Measurements from ENCODE around the gene WDR7. TPM values are rescaled to one million over a fixed set of nuclear protein-coding genes. Genes with fewer than 3 reads are reported as not detected.

Gene WDR7
- total RNA-seq, 2 experiments from 2014 or later = 18.0 to 19.5 TPM

GRCh38 chr18:56659111-56659510 is 8.0 kb downstream of the WDR7 start:
- no peaks in the 10 kb centered on the region for H3K27me3 Mint-ChIP-seq
- H3K4me1 Mint-ChIP-seq (ENCODE audit: low read depth) = peaks cover 33% of the 10 kb centered on the region
- no peaks in the 10 kb centered on the region for H3K9me3 Mint-ChIP-seq
- H3K4me3 Mint-ChIP-seq = no peak overlapping the region
- H3K36me3 Mint-ChIP-seq = peaks cover 3% of the 10 kb centered on the region
- DNase-seq = no peak
- H3K27ac Mint-ChIP-seq = no peak overlapping the region
- ChIA-PET POLR2A (no interaction called here), CTCF (no interaction called here)
- intact Hi-C loops (cut with micrococcal nuclease) = loop anchor here (10.0 kb wide), 1 partner anchor 1176 kb away; no protein-coding TSS in a partner anchor

GRCh38 chr18:56660655-56661054 is 9.5 kb downstream of the WDR7 start:
- ChIA-PET POLR2A (no interaction called here), CTCF (interaction anchor here (1.2 kb wide), 1 partner anchor 60 kb away, joined by 4 read pairs; no protein-coding TSS in a partner anchor)
- H3K36me3 Mint-ChIP-seq = peaks cover 3% of the 10 kb centered on the region
- intact Hi-C loops (cut with micrococcal nuclease) = no loop called here
- H3K27ac Mint-ChIP-seq = no peak overlapping the region
- peaks cover 22% of the 10 kb centered on the region for H3K4me1 Mint-ChIP-seq (ENCODE audit: low read depth)
- no peaks in the 10 kb centered on the region for H3K27me3 Mint-ChIP-seq
- no peak for DNase-seq
- no peak overlapping the region for H3K4me3 Mint-ChIP-seq
- H3K9me3 Mint-ChIP-seq = no peaks in the 10 kb centered on the region

GRCh38 chr18:56661360-56662062 is 10.4 kb downstream of the WDR7 start:
- Mint-ChIP-seq H3K4me3 (no peak overlapping the region), H3K27ac (no peak overlapping the region), H3K36me3 (peaks cover 3% of the 10 kb centered on the region), H3K27me3 (no peaks in the 10 kb centered on the region), H3K4me1 (ENCODE audit: low read depth) (peaks cover 21% of the 10 kb centered on the region), H3K9me3 (no peaks in the 10 kb centered on the region)
- intact Hi-C loops (cut with micrococcal nuclease) = no loop called here
- no peak for DNase-seq
- POLR2A ChIA-PET = no interaction called here
- CTCF ChIA-PET = interaction anchor here (0.6 to 1.2 kb wide), 3 partner anchors 15 to 59 kb away, joined by 3 to 4 read pairs (median 3); no protein-coding TSS in a partner anchor

DNA sequence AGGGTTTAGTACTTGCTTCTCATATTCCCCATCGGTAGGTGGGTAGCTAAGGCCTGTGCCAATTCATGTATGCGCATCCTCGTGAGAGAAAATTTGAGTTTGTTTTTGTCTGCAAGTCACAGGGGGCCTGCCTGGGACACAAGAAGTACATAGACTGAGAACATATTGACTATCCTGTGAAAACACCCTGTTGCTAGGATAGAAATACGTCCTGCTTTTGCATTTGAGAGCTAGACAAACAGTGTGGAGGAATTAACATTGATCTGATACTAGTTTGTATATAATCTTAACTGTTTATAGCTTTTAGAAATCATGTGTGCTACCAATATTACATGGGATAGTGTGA is 10.9 kb downstream of the WDR7 start:
- H3K9me3 Mint-ChIP-seq = no peaks in the 10 kb centered on the region
- H3K27ac Mint-ChIP-seq = no peak overlapping the region
- intact Hi-C loops (cut with micrococcal nuclease) = no loop called here
- peaks cover 3% of the 10 kb centered on the region for H3K36me3 Mint-ChIP-seq
- peaks cover 20% of the 10 kb centered on the region for H3K4me1 Mint-ChIP-seq (ENCODE audit: low read depth)
- no peak overlapping the region for H3K4me3 Mint-ChIP-seq
- DNase-seq = no peak
- CTCF ChIA-PET = interaction anchor here (0.9 kb wide), 1 partner anchor 41 kb away, joined by 3 read pairs; no protein-coding TSS in a partner anchor
- POLR2A ChIA-PET = no interaction called here
- H3K27me3 Mint-ChIP-seq = no peaks in the 10 kb centered on the region

- no peak overlapping the region for H3K27ac Mint-ChIP-seq
- no peak overlapping the region for H3K4me3 Mint-ChIP-seq
- H3K36me3 Mint-ChIP-seq = peaks cover 3% of the 10 kb centered on the region
- no peaks in the 10 kb centered on the region for H3K9me3 Mint-ChIP-seq
- intact Hi-C loops (cut with micrococcal nuclease) = no loop called here
- DNase-seq = no peak
- CTCF ChIA-PET = no interaction called here
- no peaks in the 10 kb centered on the region for H3K27me3 Mint-ChIP-seq
- peaks cover 24% of the 10 kb centered on the region for H3K4me1 Mint-ChIP-seq (ENCODE audit: low read depth)
- POLR2A ChIA-PET = no interaction called here
Measured at GRCh38 chr18:56662502-56662901, 11.3 kb downstream of the WDR7 start.

GRCh38 chr18:56662902-56663301 is 11.7 kb downstream of the WDR7 start:
- Mint-ChIP-seq H3K9me3 (no peaks in the 10 kb centered on the region), H3K27ac (no peak overlapping the region), H3K4me3 (no peak overlapping the region), H3K36me3 (peaks cover 3% of the 10 kb centered on the region), H3K4me1 (ENCODE audit: low read depth) (peaks cover 24% of the 10 kb centered on the region), H3K27me3 (no peaks in the 10 kb centered on the region)
- ChIA-PET POLR2A (no interaction called here), CTCF (no interaction called here)
- intact Hi-C loops (cut with micrococcal nuclease) = no loop called here
- no peak for DNase-seq

- H3K9me3 Mint-ChIP-seq = no peaks in the 10 kb centered on the region
- no peak for DNase-seq
- H3K36me3 Mint-ChIP-seq = peaks cover 11% of the 10 kb centered on the region
- intact Hi-C loops (cut with micrococcal nuclease) = no loop called here
- POLR2A ChIA-PET = no interaction called here
- H3K4me3 Mint-ChIP-seq = no peak overlapping the region
- CTCF ChIA-PET = no interaction called here
- peaks cover 18% of the 10 kb centered on the region for H3K4me1 Mint-ChIP-seq (ENCODE audit: low read depth)
- no peaks in the 10 kb centered on the region for H3K27me3 Mint-ChIP-seq
- H3K27ac Mint-ChIP-seq = no peak overlapping the region
Measured at GRCh38 chr18:56672391-56672790, 21.2 kb downstream of the WDR7 start.

- no peak for DNase-seq
- Mint-ChIP-seq H3K4me1 (ENCODE audit: low read depth) (peaks cover 17% of the 10 kb centered on the region), H3K27me3 (no peaks in the 10 kb centered on the region), H3K9me3 (no peaks in the 10 kb centered on the region), H3K4me3 (no peak overlapping the region), H3K27ac (no peak overlapping the region), H3K36me3 (peaks cover 15% of the 10 kb centered on the region)
- intact Hi-C loops (cut with micrococcal nuclease) = no loop called here
- CTCF ChIA-PET = no interaction called here
- POLR2A ChIA-PET = no interaction called here
Measured at GRCh38 chr18:56672981-56673380, 21.8 kb downstream of the WDR7 start.

DNA sequence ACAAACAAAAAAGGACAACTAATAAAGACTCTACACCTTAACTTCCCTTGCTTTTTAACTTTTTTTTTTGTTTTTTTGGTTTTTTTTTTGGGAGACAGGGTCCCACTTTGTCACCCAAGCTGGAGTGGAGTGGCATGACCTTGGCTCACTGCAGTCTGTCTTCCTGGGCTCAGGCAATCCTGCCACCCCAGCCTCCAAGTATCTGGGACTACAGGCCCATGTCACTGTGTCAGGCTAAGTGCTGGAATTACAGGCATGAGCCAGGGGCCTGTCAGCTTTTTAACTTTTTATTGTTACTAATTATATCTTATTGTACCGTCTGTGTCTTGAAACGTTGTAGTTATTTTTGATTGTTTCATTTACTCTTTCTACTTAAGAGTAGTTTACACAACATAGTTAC is 25.5 kb downstream of the WDR7 start:
- no peak overlapping the region for H3K27ac Mint-ChIP-seq
- CTCF ChIA-PET = interaction anchor here (0.6 kb wide), 1 partner anchor 15 kb away, joined by 3 read pairs; no protein-coding TSS in a partner anchor
- H3K9me3 Mint-ChIP-seq = no peaks in the 10 kb centered on the region
- H3K4me1 Mint-ChIP-seq (ENCODE audit: low read depth) = peaks cover under 1% of the 10 kb centered on the region
- H3K27me3 Mint-ChIP-seq = no peaks in the 10 kb centered on the region
- POLR2A ChIA-PET = no interaction called here
- intact Hi-C loops (cut with micrococcal nuclease) = no loop called here
- H3K36me3 Mint-ChIP-seq = peaks cover 15% of the 10 kb centered on the region
- DNase-seq = no peak
- H3K4me3 Mint-ChIP-seq = no peak overlapping the region

DNA sequence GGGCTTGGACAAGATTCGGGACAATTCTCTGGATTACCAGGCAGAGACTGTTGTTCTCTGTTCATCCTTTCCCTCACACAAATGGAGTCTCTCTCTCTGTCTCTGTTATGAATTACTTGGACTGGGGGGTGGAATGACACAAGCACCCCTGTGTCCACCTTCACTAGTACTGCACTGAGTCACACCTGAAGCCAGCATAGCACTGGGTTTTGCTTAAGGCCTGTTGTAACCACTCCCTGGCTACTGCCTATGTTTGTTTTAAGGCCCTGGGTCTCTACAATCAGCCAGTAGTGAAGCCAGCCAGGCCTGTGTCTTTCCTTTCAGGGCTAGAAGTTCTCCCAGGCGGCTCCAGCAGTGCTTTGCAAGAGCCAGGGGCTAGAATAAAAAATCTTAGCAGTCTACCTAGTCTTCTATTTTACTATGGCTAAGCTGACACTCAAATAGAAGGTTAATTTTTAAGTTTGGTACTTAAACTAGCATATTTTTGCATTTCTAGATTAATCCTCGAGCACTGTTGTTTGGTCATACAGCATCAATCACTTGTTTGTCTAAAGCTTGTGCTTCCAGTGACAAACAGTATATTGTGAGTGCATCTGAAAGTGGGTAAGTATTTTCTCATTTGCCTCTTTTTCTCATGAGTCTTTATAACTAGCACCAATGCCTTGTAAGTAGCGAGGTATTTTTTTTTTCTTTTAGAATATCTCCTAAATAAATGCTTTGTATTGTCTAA is 27.8 kb downstream of the WDR7 start:
- Mint-ChIP-seq H3K4me1 (ENCODE audit: low read depth) (no peaks in the 10 kb centered on the region), H3K4me3 (no peak overlapping the region), H3K27me3 (no peaks in the 10 kb centered on the region), H3K9me3 (no peaks in the 10 kb centered on the region), H3K36me3 (peaks cover 14% of the 10 kb centered on the region), H3K27ac (no peak overlapping the region)
- DNase-seq = no peak
- ChIA-PET CTCF (no interaction called here), POLR2A (no interaction called here)
- intact Hi-C loops (cut with micrococcal nuclease) = no loop called here

DNA sequence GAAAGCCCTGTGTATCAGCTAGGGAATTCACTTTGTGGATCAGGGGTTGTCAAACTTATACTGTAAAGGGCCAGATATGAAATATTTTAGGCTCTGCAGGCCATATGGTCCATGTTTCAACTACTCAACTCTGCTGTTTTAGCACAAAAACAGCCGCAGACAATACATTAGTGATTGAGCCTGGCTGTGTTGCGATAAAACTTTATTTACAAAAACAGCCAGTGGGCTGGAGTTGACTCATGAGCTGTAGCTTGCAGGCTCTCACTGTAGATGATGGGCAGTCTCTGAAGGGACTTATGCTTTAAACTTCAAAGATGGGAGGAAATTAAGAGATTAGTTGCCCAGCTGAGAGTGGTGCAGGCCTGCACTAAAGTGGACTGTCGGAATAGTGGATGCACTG is 33.1 kb downstream of the WDR7 start:
- POLR2A ChIA-PET = no interaction called here
- H3K36me3 Mint-ChIP-seq = peaks cover 2% of the 10 kb centered on the region
- CTCF ChIA-PET = no interaction called here
- no peak overlapping the region for H3K4me3 Mint-ChIP-seq
- no peaks in the 10 kb centered on the region for H3K9me3 Mint-ChIP-seq
- intact Hi-C loops (cut with micrococcal nuclease) = no loop called here
- no peaks in the 10 kb centered on the region for H3K27me3 Mint-ChIP-seq
- H3K27ac Mint-ChIP-seq = no peak overlapping the region
- H3K4me1 Mint-ChIP-seq (ENCODE audit: low read depth) = no peaks in the 10 kb centered on the region
- no peak for DNase-seq

GRCh38 chr18:56691530-56691929 is 40.4 kb downstream of the WDR7 start:
- CTCF ChIA-PET = no interaction called here
- H3K4me1 Mint-ChIP-seq (ENCODE audit: low read depth) = no peaks in the 10 kb centered on the region
- POLR2A ChIA-PET = no interaction called here
- H3K36me3 Mint-ChIP-seq = peaks cover 4% of the 10 kb centered on the region
- no peak for DNase-seq
- H3K27me3 Mint-ChIP-seq = no peaks in the 10 kb centered on the region
- H3K27ac Mint-ChIP-seq = no peak overlapping the region
- H3K9me3 Mint-ChIP-seq = no peaks in the 10 kb centered on the region
- no peak overlapping the region for H3K4me3 Mint-ChIP-seq
- intact Hi-C loops (cut with micrococcal nuclease) = no loop called here

DNA sequence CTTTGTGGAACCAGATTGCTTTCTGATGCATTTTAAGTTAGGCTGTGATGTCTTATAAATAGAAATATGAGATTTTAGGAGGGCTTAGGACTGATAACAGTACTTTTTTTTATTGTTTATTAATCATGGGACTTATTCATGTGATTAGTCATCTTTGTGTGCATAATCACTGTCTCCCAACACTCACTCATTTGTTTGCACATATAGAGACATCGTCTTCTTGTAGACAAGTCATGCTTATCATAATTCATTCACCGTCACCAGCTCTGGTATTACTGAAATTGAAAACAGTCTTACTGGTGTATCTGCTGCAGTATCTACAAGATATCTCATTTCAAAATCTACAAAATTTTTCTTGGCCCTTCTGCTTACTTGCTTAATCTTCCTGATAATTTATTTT is 45.8 kb downstream of the WDR7 start:
- Mint-ChIP-seq H3K36me3 (peaks cover 8% of the 10 kb centered on the region), H3K4me1 (ENCODE audit: low read depth) (peaks cover 2% of the 10 kb centered on the region), H3K9me3 (no peaks in the 10 kb centered on the region), H3K4me3 (no peak overlapping the region), H3K27ac (no peak overlapping the region), H3K27me3 (no peaks in the 10 kb centered on the region)
- DNase-seq = no peak
- intact Hi-C loops (cut with micrococcal nuclease) = no loop called here
- ChIA-PET POLR2A (no interaction called here), CTCF (no interaction called here)

Measured in activated CD4-positive, alpha-beta memory T cell treated with anti-CD3 and anti-CD28 coated beads for 36 hours (primary cell).